Ecto neural progenitor cell (in vitro differentiated cells): Measurements from ENCODE around the gene UBE2N.
"Not testable (repeated sequence)": the region's sequence is repeated elsewhere in the genome, so short reads cannot be mapped to it uniquely, and the experiment has no call there.

Experiments
- DNase-seq: peaks from one replicate; pipeline ENCODE4 v3.0.0-alpha.2; 2018; ENCODE audit warnings: low spot score

UBE2N gene

GRCh38 chr12:93411060-93411459 lies 30.7 kb downstream of the UBE2N start:
- not testable (repeated sequence) for DNase-seq

- not testable (repeated sequence) for DNase-seq
These were observed 32.2 kb downstream of the UBE2N start for GRCh38 chr12:93409343-93410187.

GRCh38 chr12:93408813-93409212 lies 32.9 kb downstream of the UBE2N start:
- no peak for DNase-seq

GRCh38 chr12:93407963-93408283 lies 33.8 kb downstream of the UBE2N start:
- no peak for DNase-seq

- no peak for DNase-seq
These were observed 34.4 kb downstream of the UBE2N start for GRCh38 chr12:93407054-93407962.

- DNase-seq: no peak
These were observed 36.5 kb downstream of the UBE2N start for GRCh38 chr12:93404961-93405849.

- no peak for DNase-seq
These were observed 37.6 kb downstream of the UBE2N start for GRCh38 chr12:93403988-93404803.

GRCh38 chr12:93402333-93403311 lies 39.1 kb downstream of the UBE2N start:
- DNase-seq: no peak

- DNase-seq: not testable (repeated sequence)
These were observed 42.4 kb downstream of the UBE2N start for GRCh38 chr12:93399183-93399863.

GRCh38 chr12:93397412-93397811 lies 44.3 kb downstream of the UBE2N start:
- DNase-seq: no peak

- DNase-seq: no peak
These were observed 48.3 kb downstream of the UBE2N start for GRCh38 chr12:93393425-93393824.

GRCh38 chr12:93390549-93391297 lies 51.0 kb downstream of the UBE2N start:
- DNase-seq: no peak

- no peak for DNase-seq
These were observed 51.7 kb downstream of the UBE2N start for GRCh38 chr12:93390031-93390430.

GRCh38 chr12:93387780-93388179 lies 54.0 kb downstream of the UBE2N start:
- no peak for DNase-seq

- not testable (repeated sequence) for DNase-seq
These were observed 59.7 kb downstream of the UBE2N start for GRCh38 chr12:93381976-93382437.

GRCh38 chr12:93381161-93381975 lies 60.4 kb downstream of the UBE2N start:
- DNase-seq: no peak

- DNase-seq: no peak
These were observed 61.1 kb downstream of the UBE2N start for GRCh38 chr12:93380480-93381121.
